ENCODE measurements around the gene FLACC1.

DNA sequence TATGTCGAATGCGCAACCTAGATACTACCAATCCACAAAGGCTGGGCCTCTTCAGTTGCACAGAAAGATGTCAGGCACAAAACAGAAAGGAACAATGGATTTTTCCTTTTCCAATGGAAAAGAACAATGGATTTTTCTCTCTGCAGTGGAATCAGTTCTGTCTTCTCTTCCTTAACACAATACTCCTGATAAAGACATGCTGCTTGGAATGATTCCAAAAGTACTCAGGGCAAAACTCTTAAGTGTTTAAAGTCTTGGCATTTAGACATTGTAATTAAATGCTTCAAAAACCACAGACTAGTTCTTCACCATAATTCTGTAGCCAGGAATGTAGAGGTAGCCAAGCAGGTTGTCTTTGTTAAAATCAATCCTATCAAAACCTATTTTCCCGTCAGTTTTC is 46.7 kb upstream of the FLACC1 start:
- TF ChIP-seq ZNF274 (IDR thresholded peaks at IDR 0.05; ENCODE audit: low read depth, low read length) (no peak), SUZ12 (IDR thresholded peaks at IDR 0.05; ENCODE audit: extremely low read depth, insufficient read depth, insufficient read length) (no peak)

Measured in NT2/D1 (cell line).